H9 (cell line): ENCODE data around the gene SDR42E2. TPM values are rescaled to one million over a fixed set of nuclear protein-coding genes. Genes with fewer than 3 reads are reported as not detected.
"Not testable (repeated sequence)": the region's sequence is repeated elsewhere in the genome, so short reads cannot be mapped to it uniquely, and the experiment has no call there.

Experiments used
- DNase-seq: peaks from one replicate; pipeline ENCODE4 v3.0.0-alpha.2; 2017
- H2AFZ ChIP-seq: one replicate; pipeline ENCODE4 v1.6.1; 2013; ENCODE audit warnings: mild to moderate bottlenecking, low read length, control low read depth, moderate library complexity
- H2AK5ac ChIP-seq: 2 replicates; pipeline ENCODE4 v1.6.1; 2013; ENCODE audit warnings: low read length, control low read depth, mixed read lengths; ENCODE audit not compliant: insufficient read length
- H2BK120ac ChIP-seq: one replicate; pipeline ENCODE4 v1.6.1; 2013; ENCODE audit warnings: low read depth, mild to moderate bottlenecking, low read length, control low read depth, inconsistent platforms; ENCODE audit not compliant: poor library complexity, severe bottlenecking
- H2BK12ac ChIP-seq: 2 replicates; pipeline ENCODE4 v1.6.1; 2013; ENCODE audit warnings: low read length, control low read depth, mixed read lengths, low read depth; ENCODE audit not compliant: insufficient read length
- H2BK15ac ChIP-seq: 2 replicates; pipeline ENCODE4 v1.6.1; 2013; ENCODE audit warnings: low read depth, low read length, control low read depth
- H2BK20ac ChIP-seq: one replicate; pipeline ENCODE4 v1.6.1; 2013; ENCODE audit warnings: low read depth, mild to moderate bottlenecking, low read length, control low read depth, inconsistent platforms; ENCODE audit not compliant: poor library complexity, severe bottlenecking
- H2BK5ac ChIP-seq: 2 replicates; pipeline ENCODE4 v1.6.1; 2013; ENCODE audit warnings: low read length, control low read depth, mixed read lengths; ENCODE audit not compliant: insufficient read length
- H3K14ac ChIP-seq: 2 replicates; pipeline ENCODE4 v1.6.1; 2013; ENCODE audit warnings: low read length, control low read depth; ENCODE audit not compliant: insufficient read depth
- H3K18ac ChIP-seq: 2 replicates; pipeline ENCODE4 v1.6.1; 2013; ENCODE audit warnings: low read depth, mild to moderate bottlenecking, mixed read lengths, low read length, control low read depth; ENCODE audit not compliant: insufficient read length
- H3K23ac ChIP-seq: 2 replicates; pipeline ENCODE4 v1.6.1; 2013; ENCODE audit warnings: low read length, control low read depth, mixed read lengths, low read depth; ENCODE audit not compliant: insufficient read length
- H3K23me2 ChIP-seq: 2 replicates; pipeline ENCODE4 v1.6.1; 2013; ENCODE audit warnings: low read depth, mild to moderate bottlenecking, mixed read lengths, low read length, control low read depth; ENCODE audit not compliant: insufficient read length, poor library complexity, severe bottlenecking
- H3K27ac ChIP-seq: 2 replicates; pipeline ENCODE4 v1.5.1; 2013; ENCODE audit warnings: low read length, control low read depth, mixed read lengths, low read depth; ENCODE audit not compliant: insufficient read length
- H3K27me3 ChIP-seq: 2 replicates; pipeline ENCODE4 v1.6.1; 2013; ENCODE audit warnings: low read length, control low read depth, inconsistent platforms; ENCODE audit not compliant: insufficient read depth
- H3K4ac ChIP-seq: 2 replicates; pipeline ENCODE4 v1.6.1; 2013; ENCODE audit warnings: low read depth, mild to moderate bottlenecking, control low read depth, inconsistent platforms, low read length, moderate library complexity
- H3K4me1 ChIP-seq: 2 replicates; pipeline ENCODE4 v1.6.1; 2013; ENCODE audit warnings: low read length, control low read depth, inconsistent platforms; ENCODE audit not compliant: insufficient read depth
- H3K4me2 ChIP-seq: 2 replicates; pipeline ENCODE4 v1.6.1; 2013; ENCODE audit warnings: low read length, control low read depth, mixed read lengths; ENCODE audit not compliant: insufficient read length, insufficient read depth
- H3K56ac ChIP-seq: 2 replicates; pipeline ENCODE4 v1.6.1; 2013; ENCODE audit warnings: low read depth, mild to moderate bottlenecking, mixed read lengths, low read length, control low read depth; ENCODE audit not compliant: insufficient read length
- H3K79me1 ChIP-seq: 2 replicates; pipeline ENCODE4 v1.6.1; 2013; ENCODE audit warnings: low read depth, mild to moderate bottlenecking, moderate library complexity, low read length, control low read depth, inconsistent platforms; ENCODE audit not compliant: insufficient read depth, poor library complexity, severe bottlenecking
- H3K79me2 ChIP-seq: 2 replicates; pipeline ENCODE4 v1.6.1; 2013; ENCODE audit warnings: low read length, control low read depth, inconsistent platforms; ENCODE audit not compliant: insufficient read depth
- H3K9ac ChIP-seq: 2 replicates; pipeline ENCODE4 v1.6.1; 2013; ENCODE audit warnings: low read length, control low read depth, mixed read lengths; ENCODE audit not compliant: insufficient read length; ENCODE audit errors: extremely low read depth
- H3K9me3 ChIP-seq: one replicate; pipeline ENCODE4 v1.6.1; 2013; ENCODE audit warnings: low read depth, low read length, inconsistent platforms; ENCODE audit not compliant: control insufficient read depth
- H3T11ph ChIP-seq: one replicate; pipeline ENCODE4 v1.6.1; 2013; ENCODE audit warnings: mild to moderate bottlenecking, low read length, control low read depth, inconsistent platforms
- H4K20me1 ChIP-seq: one replicate; pipeline ENCODE4 v1.6.1; 2013; ENCODE audit not compliant: control insufficient read depth, insufficient read length, insufficient read depth
- H4K5ac ChIP-seq: 2 replicates; pipeline ENCODE4 v1.6.1; 2013; ENCODE audit warnings: low read depth, mild to moderate bottlenecking, mixed read lengths, low read length, control low read depth; ENCODE audit not compliant: insufficient read length
- H4K8ac ChIP-seq: replicated peaks from 2 replicates; pipeline ENCODE4 v1.6.1; 2013; ENCODE audit warnings: low read length, control low read depth, mixed read lengths, low read depth; ENCODE audit not compliant: insufficient read length
- H4K91ac ChIP-seq: 2 replicates; pipeline ENCODE4 v1.6.1; 2013; ENCODE audit warnings: low read depth, mild to moderate bottlenecking, moderate library complexity, mixed read lengths, low read length, control low read depth; ENCODE audit not compliant: insufficient read length
- H3K27ac Mint-ChIP-seq, 3 experiments: 2 replicates in 2 of 3; 3 replicates in 1 of 3; pipeline ENCODE4 v1.8.0; 2020 to 2021; ENCODE audit warnings: mixed read lengths in 3 of 3, mild to moderate bottlenecking in 1 of 3, moderate library complexity in 1 of 3
- H3K27me3 Mint-ChIP-seq: 2 replicates; pipeline ENCODE4 v1.8.0; 2021; ENCODE audit warnings: low read depth, mild to moderate bottlenecking, moderate library complexity, mixed read lengths
- H3K36me3 Mint-ChIP-seq, 3 experiments: 2 replicates in 2 of 3; 3 replicates in 1 of 3; pipeline ENCODE4 v1.8.0; 2020 to 2021; ENCODE audit warnings: low read depth in 3 of 3, mixed read lengths in 3 of 3; ENCODE audit not compliant: insufficient read depth in 1 of 3
- H3K4me1 Mint-ChIP-seq, 2 experiments: 2 replicates each; pipeline ENCODE4 v1.8.0; 2020; ENCODE audit warnings: mixed read lengths in 2 of 2
- H3K4me3 Mint-ChIP-seq, 2 experiments: 2 replicates in 1 of 2; 3 replicates in 1 of 2; pipeline ENCODE4 v1.8.0; 2020 to 2021; ENCODE audit warnings: mild to moderate bottlenecking in 2 of 2, mixed read lengths in 2 of 2, moderate library complexity in 1 of 2
- H3K9me3 Mint-ChIP-seq, 2 experiments: 2 replicates in 1 of 2; 3 replicates in 1 of 2; pipeline ENCODE4 v1.8.0; 2020; ENCODE audit warnings: mild to moderate bottlenecking in 2 of 2, mixed read lengths in 2 of 2, moderate library complexity in 1 of 2
- CTCF ChIP-seq: fragments of 200-600 bp; sonication (generic); conservative IDR thresholded peaks from 3 replicates; pipeline ENCODE4 v1.8.0; 2021; ENCODE audit warnings: antibody characterized with exemption, mild to moderate bottlenecking
- WGBS: extraction: QIAGEN DNeasy Blood & Tissue Kit; methylation state at CpG from one replicate; pipeline ENCODE4 v1.1.7; 2013; ENCODE audit warnings: missing lambda C conversion rate, low lambda C conversion rate, mixed read lengths; ENCODE audit not compliant: insufficient read length; ENCODE audit errors: extremely low coverage; 5-methylcytosine and 5-hydroxymethylcytosine counted together
- total RNA-seq: library from RNA; stranded (reverse); gene quantifications from 2 replicates; pipeline ENCODE4 v1.2.1, GENCODE V29; 2021

Gene SDR42E2
- total RNA-seq, 1 experiment from 2014 or later = 0.09 TPM

- H4K91ac ChIP-seq = no peak overlapping the region
- no peak overlapping the region for H3K14ac ChIP-seq
- no peak overlapping the region for H2AFZ ChIP-seq
- no peaks in the 10 kb centered on the region for H4K20me1 ChIP-seq
- H3K9ac ChIP-seq = no peak overlapping the region
- no peaks in the 10 kb centered on the region for H3K23me2 ChIP-seq
- H3T11ph ChIP-seq = no peak overlapping the region
- no CpG with 5 or more reads among the region's 11 CpGs for WGBS
- no peak overlapping the region for H2BK20ac ChIP-seq
- Mint-ChIP-seq H3K9me3 (no peaks in the 10 kb centered on the region), H3K4me1 (peaks cover 2 to 12% of the 10 kb centered on the region in 2 experiments; a peak in 3 of 4 replicates), H3K36me3 (no peaks in the 10 kb centered on the region), H3K27me3 (peaks cover 3% of the 10 kb centered on the region; the same call in 1 of the 2 replicates), H3K27ac (no peak overlapping the region), H3K4me3 (no peak overlapping the region)
- no peak overlapping the region for H3K18ac ChIP-seq
- H3K9me3 ChIP-seq = no peaks in the 10 kb centered on the region
- no peaks in the 10 kb centered on the region for H3K79me1 ChIP-seq
- no peak overlapping the region for H3K27ac ChIP-seq
- H3K56ac ChIP-seq = no peak overlapping the region
- H2AK5ac ChIP-seq = no peak overlapping the region
- H3K79me2 ChIP-seq = no peaks in the 10 kb centered on the region
- H3K27me3 ChIP-seq = no peaks in the 10 kb centered on the region
- H2BK12ac ChIP-seq = no peak overlapping the region
- H3K4ac ChIP-seq = no peak overlapping the region
- no peak overlapping the region for H2BK120ac ChIP-seq
- no peak overlapping the region for H3K4me2 ChIP-seq
- TF ChIP-seq CTCF = no peak
- no peak overlapping the region for H4K8ac ChIP-seq
- no peak overlapping the region for H3K23ac ChIP-seq
- H4K5ac ChIP-seq = no peak overlapping the region
- H2BK5ac ChIP-seq = no peak overlapping the region
- no peak overlapping the region for H2BK15ac ChIP-seq
- DNase-seq = no peak
- H3K4me1 ChIP-seq = no peaks in the 10 kb centered on the region
These were observed 10.0 kb upstream of the SDR42E2 start for GRCh38 chr16:22152316-22152715.

- H4K91ac ChIP-seq, H3K23me2 ChIP-seq, H3K56ac ChIP-seq, H3K23ac ChIP-seq, H3K4me1 ChIP-seq, H3K4me2 ChIP-seq, H2BK20ac ChIP-seq, H3K27ac Mint-ChIP-seq, H2BK15ac ChIP-seq, H2BK12ac ChIP-seq, H4K8ac ChIP-seq, H3K27ac ChIP-seq, H3K9ac ChIP-seq, H3K79me1 ChIP-seq, H3K9me3 Mint-ChIP-seq, H2BK5ac ChIP-seq, H3T11ph ChIP-seq, H2BK120ac ChIP-seq, DNase-seq, H3K4me3 Mint-ChIP-seq, H3K4ac ChIP-seq, H4K5ac ChIP-seq, H3K9me3 ChIP-seq, H3K79me2 ChIP-seq, H3K36me3 Mint-ChIP-seq, H2AFZ ChIP-seq, H3K27me3 ChIP-seq, H3K14ac ChIP-seq, H3K4me1 Mint-ChIP-seq, H2AK5ac ChIP-seq, H3K18ac ChIP-seq, H4K20me1 ChIP-seq, H3K27me3 Mint-ChIP-seq: not testable (repeated sequence)
- no CpG with 5 or more reads among the region's 7 CpGs for WGBS
These were observed 9.2 kb upstream of the SDR42E2 start for GRCh38 chr16:22153078-22153477.
